HS-5 (cell line): ENCODE measurements around the gene TBC1D22A.

Experiments used
- DNase-seq: peaks from one replicate; pipeline ENCODE4 v3.0.0-alpha.2; 2012; ENCODE audit warnings: low read depth

TBC1D22A gene

DNA sequence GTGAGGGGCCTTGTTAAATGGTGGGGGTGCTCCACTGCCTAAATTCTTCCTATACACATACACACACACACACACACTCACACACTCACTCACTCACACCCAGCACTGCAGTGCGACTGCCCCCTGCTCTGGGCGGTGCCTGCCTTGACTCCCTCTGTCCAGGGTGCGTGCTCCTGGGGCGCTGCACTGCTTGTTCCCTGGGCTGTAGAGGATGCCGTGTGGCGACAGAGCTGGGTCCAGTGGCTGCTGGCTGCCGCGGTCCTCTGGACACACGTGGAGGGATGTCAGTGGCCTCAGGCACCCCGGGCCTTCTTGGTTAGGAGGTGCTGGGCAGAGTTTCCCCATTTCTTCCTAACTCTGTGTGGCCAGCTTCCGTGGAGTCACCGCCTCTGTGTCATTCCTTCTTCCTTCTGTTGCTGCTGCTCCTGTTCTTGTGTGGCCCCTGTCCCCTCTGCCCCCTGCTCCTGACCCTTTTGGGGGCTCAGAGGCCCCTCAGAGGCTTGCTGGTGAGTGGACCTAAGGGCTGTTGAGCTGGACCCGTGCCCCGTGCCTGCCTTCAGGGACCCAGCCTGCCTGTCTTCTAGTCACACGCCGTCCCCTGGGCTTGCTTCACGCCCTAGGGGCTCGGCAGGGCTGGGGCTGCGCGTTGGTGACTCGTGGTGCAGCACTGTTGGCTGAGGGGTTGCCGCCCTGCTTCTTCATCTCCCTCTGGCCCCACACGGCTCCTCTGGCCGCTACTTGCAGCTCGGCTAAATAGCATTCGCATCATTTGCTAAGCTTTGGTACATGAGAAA, 147.0 kb downstream of the TBC1D22A start:
- no peak for DNase-seq

DNA sequence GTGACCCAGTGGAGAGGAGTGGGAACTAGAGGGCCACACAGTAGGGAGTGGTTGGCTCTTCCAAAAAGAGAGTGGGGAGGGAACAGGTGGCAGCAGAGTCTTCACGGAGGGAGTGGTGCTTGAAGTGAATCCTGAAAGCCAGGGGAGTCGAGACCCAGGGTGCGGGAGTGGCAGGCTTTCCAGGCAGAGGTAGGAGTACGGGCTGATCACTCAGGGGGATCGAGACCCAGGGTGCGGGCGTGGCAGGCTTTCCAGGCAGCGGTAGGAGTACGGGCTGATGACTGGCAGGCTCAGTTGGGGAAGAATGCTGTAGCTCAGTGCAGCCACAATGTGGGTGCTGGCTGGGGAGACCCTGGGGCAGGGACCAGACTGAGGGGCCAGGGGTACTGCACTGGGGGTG, 148.2 kb downstream of the TBC1D22A start:
- DNase-seq, result no peak

DNA sequence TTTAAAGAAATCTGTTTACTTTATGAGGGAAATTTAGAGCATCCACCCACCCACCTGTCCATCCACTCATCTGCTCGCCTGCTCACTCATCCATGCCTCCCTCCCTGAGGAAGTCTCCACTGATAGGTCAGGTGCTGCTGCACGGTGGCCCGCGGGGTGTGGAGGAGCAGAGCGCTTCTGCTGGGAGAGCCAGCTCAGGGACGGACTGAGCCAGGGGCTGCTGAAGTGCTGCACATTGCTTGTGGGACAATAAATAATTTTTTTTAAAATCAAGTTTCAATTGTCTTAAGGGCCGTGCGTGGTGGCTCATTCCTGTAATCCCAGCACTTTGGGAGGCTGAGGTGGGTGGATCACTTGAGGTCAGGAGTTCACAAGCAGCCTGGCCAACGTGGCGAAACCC, 148.9 kb downstream of the TBC1D22A start:
- DNase-seq, result no peak

DNA sequence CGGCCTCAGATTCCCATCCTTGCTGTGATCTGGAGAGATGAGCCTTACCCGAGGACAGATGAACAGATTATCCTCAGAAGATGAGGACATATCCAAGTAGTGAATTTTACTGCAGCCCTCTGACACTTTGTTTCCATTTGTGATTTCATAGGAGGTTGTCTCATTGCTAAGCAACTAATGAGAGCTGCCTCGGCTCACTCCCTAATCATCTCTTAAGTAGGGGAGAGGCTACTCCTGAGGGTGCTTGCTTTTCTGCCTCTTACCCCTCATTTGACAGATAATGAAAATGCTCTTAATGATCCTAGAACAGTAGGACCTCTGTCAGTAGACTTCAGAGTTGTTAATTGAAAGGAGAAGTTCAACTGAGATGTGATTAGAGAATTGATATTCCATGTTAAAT, 150.9 kb downstream of the TBC1D22A start:
- DNase-seq, result no peak

DNA sequence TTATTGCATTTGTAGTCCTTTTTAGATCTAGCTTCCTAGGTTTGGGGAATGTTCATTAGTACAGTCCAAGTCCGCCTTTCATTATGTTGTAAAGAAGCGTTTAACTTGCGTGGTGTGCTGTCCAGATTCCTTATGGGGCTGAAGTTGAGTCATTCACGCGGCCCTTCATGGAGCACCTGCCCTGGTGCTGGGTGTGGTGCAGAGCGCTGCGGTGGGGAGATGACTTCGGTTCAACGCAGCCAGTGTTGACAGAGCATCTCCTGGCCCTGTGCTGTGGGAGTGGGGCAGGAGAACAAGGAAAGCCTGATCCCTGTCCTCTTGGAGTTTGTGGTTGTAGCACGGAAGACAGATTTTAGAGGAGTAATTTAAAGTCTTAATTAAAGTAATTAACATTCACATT, 152.0 kb downstream of the TBC1D22A start:
- DNase-seq, result no peak

DNA sequence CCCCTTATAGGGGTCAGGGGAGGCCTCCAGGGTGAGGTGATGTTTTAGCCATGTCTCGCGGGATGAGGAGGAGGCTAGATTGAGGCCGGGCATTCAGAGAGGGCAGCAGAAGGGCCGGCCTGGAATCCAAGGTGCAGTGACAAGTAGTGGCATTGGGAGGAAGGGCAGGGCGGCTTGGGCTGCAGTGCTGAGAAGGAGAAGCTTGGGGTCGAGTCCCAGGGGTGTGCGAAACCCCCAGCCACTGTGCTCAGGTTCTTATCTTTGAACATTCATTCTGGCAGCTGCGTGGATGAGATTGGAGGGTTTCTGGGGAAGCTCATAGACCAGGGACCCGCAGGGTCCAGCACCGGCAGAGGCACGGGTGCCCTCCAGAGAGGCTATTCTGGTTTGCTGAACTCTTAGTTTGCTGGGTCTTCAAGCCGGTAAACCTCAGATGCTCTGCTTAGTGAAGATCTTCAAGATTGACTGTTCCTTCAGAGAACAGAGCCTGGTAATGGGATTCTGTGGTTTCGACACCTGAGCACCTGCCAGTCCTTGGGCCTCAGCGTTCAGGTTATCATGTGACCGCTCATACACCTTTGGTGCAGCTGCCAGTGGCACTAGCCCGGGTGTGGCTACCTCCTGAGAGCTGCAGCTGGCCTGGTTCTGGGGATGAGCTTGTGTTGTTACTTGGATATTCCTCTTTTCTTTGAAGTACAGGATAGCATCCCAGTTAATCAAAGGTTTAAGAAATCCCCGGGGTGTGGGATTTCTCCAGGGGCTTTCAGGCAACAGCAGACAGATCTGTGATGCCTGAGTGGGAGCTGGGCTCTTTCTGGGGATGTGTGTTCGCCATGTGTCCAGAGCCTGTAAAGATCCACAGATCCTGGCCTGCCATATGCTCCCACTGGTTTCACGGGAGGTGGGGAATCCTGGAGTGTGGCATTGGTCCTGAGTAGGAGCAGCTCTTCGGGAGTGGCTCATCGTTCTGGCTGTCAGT, 152.8 kb downstream of the TBC1D22A start:
- DNase-seq, result no peak

DNA sequence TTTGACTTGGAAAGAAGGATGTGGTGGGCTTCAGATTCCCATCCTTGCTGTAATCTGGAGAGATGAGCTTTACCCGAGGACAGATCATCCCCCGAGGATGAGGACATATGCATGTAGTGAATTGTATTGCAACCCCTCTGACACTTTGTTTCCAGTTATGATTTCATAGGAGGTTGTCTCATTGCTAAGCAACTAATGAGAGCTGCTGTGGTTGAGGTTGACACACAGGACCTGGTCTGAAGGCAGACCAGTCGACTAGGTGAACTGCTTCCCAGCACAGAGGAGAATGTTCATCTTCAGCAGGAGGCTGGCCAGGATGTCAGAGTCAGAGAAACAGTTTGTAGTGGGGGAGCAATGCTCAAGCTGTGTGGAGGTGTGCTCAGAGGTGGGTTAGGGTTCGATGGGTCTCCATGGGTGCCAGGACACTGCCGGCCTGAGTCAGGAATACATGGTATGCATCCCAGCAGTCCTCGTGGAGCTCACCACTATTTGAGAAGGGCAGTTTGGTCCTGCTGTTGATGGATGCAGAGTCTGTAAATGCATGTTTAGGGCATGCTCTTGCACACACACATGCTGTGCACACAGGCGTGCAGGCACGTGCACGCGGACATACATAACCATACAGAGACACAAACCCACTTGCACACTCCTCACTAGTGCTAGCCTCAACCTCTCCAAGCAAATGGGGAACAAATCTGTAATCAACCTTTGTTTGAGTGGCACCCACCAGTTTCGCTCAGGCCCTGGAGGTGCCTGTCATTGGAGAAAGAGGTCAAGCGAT, 153.7 kb downstream of the TBC1D22A start:
- no peak for DNase-seq

DNA sequence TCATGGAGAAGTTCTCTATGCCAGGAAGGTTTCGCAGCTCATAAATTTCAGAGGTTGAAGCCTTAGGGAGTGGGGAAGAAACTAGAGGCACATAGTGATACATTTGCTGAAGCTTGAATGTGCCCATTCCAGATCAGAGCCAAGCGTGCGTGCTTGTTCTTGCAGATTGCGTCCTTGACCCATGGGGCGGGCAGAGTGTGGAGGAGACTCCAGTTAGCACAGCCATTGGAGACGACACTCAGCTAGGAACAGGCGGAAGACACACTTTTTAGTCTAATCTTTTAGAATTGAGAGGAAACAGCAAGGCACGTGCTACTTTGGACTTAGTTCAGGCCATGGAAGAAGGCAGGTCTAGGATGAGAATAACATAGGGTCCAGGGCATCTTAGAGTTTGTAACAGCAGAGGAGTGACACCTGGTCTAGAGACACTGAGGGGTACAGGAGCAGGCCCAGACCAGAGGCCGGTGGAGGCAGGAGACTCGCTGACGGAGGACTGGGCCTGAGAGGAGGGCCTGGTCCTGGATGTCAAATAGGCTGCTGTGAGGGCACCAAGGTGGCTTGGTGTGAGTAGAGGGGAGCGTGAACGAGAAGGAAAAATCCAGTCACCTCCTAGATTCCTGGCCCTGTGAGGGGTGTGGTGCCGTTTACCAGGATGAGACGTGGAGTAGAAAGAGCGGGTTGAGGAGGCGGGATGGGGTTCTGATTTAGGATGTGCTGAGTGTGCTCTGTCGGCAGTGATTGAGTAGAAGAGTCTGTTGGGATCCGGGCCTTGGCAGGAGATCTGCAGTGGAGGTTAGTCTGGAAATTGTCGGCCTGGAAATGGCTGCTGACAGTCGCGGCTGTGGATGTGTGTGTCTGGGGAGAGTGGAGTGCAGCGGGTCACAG, 154.7 kb downstream of the TBC1D22A start:
- no peak for DNase-seq

DNA sequence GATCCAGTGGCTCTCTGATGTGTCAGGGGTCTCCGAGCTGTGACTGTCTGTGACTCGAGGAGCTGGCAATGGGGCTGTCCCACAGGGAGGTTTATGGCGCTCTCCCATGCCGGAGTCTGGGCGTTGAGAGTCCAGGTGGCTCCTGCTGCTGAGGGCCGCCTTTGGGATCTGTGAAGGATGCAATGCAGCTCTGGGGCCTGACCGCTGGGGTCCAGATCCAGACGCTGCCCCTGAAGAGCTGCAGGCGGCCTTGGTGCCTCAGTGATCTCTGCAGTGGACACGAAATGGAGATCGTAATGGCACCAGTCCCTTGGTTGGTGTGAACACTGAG, 155.3 kb downstream of the TBC1D22A start:
- no peak for DNase-seq

DNA sequence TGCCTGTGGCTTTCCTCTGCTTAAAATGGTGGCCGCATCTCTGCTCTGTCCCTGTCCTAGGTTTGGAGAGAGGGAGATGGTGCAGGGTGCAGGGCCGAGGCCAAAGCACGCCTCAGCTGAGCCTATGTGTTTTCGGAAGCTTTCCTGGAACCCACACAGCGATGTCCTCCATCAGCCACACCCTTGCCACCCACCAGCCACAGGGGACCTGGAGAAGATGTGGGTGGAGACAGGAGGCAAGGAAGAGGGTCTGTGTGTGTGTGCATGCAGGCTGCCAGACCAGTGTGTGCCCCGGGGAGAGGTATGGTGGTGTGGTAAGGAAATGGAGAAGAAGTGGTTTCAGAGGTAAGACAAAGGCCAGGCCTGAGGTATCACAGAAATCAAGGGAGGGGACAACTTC, 155.7 kb downstream of the TBC1D22A start:
- no peak for DNase-seq

DNA sequence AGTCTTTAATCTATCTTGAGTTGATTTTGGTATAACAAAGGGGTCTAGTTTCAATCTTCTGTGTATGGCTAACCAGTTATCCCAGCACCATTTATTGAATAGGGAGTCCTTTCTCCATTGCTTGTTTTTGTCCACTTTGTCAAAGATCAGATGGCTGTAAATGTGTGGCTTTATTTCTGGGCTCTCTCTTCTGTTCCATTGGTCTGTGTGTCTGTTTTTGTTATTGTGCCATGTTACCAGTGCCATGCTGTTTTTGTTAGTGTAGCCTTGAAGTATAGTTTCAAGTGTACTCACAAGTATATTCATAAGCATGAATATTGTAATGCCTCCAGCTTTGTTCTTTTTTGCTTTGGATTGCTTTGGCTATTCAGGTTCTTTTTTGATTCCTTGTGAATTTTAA, 159.6 kb downstream of the TBC1D22A start:
- no peak for DNase-seq

DNA sequence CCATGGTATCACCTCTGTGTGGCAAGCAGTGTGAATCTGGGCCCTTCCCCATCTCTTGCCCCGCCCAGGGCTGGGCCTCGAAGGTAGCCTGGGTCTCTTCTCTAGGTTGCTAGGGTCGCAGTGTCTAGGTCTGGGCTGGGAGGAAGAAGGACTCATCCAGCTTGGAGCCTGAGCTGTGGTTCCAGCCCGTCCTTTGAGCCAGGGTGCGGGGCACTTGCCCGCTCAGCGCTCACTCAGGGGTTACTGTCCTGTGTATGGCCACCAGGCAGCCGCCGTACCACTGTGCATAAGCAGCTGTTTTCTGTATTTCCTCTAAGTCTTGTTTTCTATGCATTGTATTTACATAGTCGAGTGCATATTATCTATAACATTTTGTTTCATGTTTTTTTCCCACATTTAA, 160.9 kb downstream of the TBC1D22A start:
- DNase-seq, result no peak

DNA sequence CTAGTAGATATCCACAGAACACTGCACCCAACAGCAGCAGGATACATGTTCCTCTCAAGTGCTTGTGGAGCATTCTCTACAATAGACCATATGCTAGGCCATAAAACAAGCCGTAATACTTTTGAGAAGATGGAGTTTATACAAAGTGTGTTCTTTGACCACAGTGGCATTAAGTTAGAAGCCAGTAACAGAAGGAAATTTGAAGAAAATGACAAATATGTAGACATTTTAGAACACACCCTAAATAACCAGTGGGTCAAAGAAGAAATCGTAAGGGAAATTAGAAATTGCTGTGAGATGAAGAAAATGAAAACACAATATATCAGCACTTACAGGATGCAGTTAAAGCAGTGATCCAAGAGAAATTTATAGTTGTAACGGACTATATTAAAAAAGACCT, 163.4 kb downstream of the TBC1D22A start:
- no peak for DNase-seq

DNA sequence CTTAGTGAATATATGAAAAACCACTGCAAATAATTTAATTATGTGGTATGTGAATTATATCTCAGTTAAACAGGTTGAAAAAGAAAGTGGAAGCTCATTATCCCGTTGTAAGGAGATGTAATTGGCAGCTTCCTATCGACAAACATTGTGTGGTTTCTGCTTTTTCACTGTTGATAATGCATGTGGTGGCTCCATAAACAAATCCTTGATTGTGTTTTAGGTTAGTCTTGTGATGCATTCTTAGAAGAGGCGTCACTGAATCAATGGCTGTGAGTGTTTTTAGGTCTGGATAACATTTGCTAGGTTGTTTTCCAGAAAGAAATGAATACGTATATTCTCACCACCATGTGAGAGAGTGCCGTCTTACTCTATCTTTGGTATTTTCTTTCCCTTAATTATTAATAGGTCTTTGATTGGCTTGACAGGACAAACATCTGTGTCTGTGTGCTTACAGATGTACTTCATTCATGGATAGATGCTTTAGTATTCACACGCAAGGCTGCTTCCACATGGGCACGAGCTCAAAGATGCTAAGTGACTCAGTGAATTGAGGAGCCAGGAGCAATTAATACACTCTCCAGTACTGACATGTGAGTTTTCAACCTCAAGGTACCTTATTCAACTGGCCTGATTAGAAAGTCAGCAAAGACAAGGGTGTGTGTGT, 166.7 kb downstream of the TBC1D22A start:
- no peak for DNase-seq

DNA sequence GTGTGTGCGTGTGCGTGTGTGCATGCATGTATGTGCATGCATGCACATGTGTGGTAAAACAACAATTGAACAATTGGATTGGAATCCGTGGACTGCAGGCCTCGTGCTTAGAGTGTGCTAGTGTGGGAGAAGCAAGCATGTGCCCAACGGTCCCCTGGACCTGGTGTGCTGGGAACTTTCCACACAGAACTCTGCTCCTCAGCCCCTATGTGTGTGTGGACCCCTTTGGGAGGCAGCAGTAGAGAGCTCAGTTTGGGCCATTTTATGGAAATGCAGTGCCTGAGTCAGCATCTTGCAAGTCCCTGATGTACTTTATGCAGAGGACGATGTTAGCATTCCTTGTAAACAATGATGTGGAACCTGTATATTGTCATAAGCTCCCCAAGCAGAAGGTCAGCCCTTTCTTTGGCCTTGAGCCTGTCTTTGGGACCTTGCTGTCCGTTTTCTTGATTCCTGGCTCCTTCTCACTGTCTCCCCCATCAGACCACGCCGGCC, 167.3 kb downstream of the TBC1D22A start:
- DNase-seq, result no peak

DNA sequence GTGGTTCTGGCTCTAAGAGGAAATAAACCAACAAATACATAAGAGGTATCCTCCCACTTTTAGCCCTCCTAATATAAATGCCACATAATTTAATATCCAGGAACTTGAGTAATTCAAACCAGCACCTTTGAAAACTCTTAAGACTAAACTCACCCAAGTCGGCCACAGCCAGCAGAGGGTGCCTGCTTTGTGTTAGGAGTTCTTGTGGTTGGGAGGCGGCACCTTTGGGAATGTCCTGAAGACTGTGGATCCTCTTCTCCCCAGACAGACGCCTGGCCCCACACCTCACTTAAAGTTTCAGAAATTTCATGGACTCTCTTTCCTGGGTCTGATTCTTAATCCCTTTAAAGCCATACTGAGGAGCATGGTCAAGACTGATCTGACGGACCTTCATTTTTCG, 169.0 kb downstream of the TBC1D22A start:
- DNase-seq, result no peak

DNA sequence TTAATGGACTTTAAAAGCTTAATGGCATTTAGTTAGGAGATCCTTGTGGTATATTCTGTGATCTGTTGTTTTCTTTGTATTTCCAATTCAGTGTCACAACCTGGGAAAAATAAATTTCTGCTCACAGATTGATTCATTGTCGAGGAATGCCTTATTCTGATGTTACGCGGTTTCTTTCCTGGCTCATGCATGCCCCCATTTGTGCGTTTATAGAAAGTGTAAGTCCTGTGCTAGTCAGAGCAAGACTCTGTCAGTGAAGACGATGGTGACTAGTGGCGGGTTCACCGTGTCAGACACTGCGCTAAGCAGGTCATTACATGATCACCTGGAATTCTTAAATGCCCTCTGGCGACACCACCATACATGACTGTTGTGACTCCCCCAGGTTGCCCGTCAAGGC, 169.4 kb downstream of the TBC1D22A start:
- no peak for DNase-seq

DNA sequence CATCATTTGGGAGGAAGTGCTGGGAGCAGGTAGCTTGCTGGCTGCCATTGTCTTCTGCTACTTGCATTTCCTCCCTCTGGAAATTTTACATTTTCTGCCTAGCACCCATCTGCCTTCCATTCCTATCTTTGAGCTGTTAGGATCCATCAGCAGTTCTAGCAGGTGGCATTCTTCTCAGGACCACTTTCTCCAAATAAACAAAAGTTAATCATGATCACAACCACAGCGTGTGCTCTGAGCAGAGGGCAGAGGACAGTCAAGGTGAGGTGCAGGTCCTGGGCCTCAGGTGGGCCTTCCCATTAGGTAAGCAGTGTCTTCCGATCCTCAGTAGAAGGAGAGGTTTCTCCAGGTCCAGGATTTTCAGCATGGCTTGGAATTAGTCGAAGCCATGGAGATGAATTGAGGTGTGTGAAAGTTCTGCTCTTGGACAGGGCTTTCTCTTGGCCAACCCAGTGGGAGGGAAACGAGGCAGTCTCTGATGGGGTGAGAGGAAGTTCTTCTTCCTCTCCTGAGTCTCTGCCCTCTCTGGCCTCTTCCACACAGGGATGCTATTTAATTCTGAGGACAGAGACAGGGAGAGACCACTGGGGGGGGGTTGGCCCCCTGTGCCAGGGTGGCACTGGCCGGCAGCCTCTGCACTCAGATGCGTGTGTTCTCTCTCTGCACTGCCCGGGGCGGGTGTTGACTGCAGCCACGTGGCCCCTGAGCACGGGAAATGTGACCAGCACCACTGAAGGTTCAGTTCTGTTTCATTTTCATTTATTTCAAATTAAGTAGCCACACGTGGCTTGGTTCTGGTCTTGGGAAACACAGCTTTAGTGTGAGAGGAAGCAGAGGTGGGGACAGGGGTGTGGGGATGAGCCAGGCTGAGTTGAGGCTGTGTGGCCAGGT, 170.8 kb downstream of the TBC1D22A start:
- DNase-seq, result no peak

DNA sequence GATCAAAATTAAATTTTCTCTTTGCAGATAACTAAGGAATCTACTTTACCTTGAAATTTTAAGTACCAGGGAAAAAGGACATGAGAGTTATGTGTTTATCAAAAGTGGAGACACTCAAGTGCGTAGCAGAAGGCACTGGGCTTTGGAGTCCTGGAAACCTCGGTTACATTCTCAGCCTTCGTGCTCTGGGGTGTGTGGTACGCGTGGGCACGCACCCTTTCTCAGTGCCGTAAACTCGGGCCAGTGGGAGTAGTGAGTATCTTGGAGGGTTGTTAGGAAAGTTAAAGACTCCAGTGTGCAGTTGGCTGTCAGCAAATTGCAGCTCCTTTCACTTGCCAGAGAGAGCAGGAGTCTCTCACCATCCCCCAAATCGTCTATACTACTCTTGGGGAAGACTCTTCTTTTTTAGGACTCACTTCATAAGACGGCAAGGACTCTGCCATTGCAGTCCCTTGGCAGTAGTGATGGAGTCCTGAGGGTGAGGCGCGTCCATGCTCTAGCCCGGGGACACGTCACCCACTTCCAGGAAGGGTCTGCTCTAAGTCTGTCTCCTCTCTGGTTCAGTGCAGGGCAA, 171.8 kb downstream of the TBC1D22A start:
- DNase-seq, result no peak
